HEK293 (cell line): ENCODE results near the gene HSPA4.
"Not testable (repeated sequence)": the region's sequence is repeated elsewhere in the genome, so short reads cannot be mapped to it uniquely, and the experiment has no call there.

Experiments used
- CTCF ChIA-PET: fragments of 350-600 bp; formaldehyde crosslinking; extraction: SDS; loops from one replicate; lab custom pipeline; 2021; ENCODE audit warnings: antibody characterized with exemption; lab: Yijun Ruan, JAX
- POLR2A ChIA-PET: fragments of 300-600 bp; formaldehyde crosslinking; extraction: SDS; loops from one replicate; lab custom pipeline; 2020; ENCODE audit warnings: antibody characterized with exemption, inconsistent platforms; lab: Yijun Ruan, JAX
- H3K27ac ChIP-seq: fragments of 200-500 bp; sonication (Bioruptor generic); 2 replicates; pipeline ENCODE4 v1.5.1; 2014; ENCODE audit warnings: low read depth, low read length, control low read depth, inconsistent platforms; ENCODE audit errors: extremely low read depth
- H3K36me3 ChIP-seq, 2 experiments: fragments of 200-500 bp in 1 of 2; sonication (Bioruptor generic) in 1 of 2; 1 replicate in 1 of 2; 2 replicates in 1 of 2; pipeline ENCODE4 v1.5.1; 2014 to 2017; ENCODE audit warnings: inconsistent platforms in 2 of 2, low read length in 2 of 2; ENCODE audit not compliant: control insufficient read depth in 2 of 2, insufficient read depth in 1 of 2
- H3K4me1 ChIP-seq: fragments of 200-500 bp; sonication (Bioruptor generic); 2 replicates; pipeline ENCODE4 v1.5.1; 2014; ENCODE audit warnings: mild to moderate bottlenecking, low read length, inconsistent platforms; ENCODE audit not compliant: control insufficient read depth, insufficient read depth
- H3K4me3 ChIP-seq: 2 replicates; pipeline ENCODE4 v1.5.1; 2011; ENCODE audit warnings: low read depth, mild to moderate bottlenecking, control low read depth, low read length, moderate library complexity
- H3K9me3 ChIP-seq: fragments of 200-500 bp; sonication (Bioruptor generic); 2 replicates; pipeline ENCODE4 v1.5.1; 2014; ENCODE audit warnings: low read depth, low read length, inconsistent platforms; ENCODE audit not compliant: control insufficient read depth, insufficient read depth
- HOXD13 ChIP-seq: sonication (generic); formaldehyde crosslinking; IDR thresholded peaks from 2 replicates; pipeline ENCODE4 v1.8.0; 2022; ENCODE audit warnings: missing genetic modification reagents, borderline replicate concordance
- INSM2 ChIP-seq: fragments of 450-650 bp; formaldehyde crosslinking; IDR thresholded peaks from 2 replicates; pipeline ENCODE4 v1.5.1; 2016; ENCODE audit warnings: missing biosample characterization, missing genetic modification characterization
- KLF16 ChIP-seq: fragments of 450-650 bp; formaldehyde crosslinking; IDR thresholded peaks from 2 replicates; pipeline ENCODE4 v1.5.1; 2017; ENCODE audit warnings: missing biosample characterization, missing genetic modification characterization
- OSR2 ChIP-seq: fragments of 450-650 bp; formaldehyde crosslinking; IDR thresholded peaks from 2 replicates; pipeline ENCODE4 v1.5.1; 2016; ENCODE audit warnings: missing biosample characterization, missing genetic modification characterization
- PRDM10 ChIP-seq: fragments of 450-650 bp; formaldehyde crosslinking; IDR thresholded peaks from 2 replicates; pipeline ENCODE4 v1.5.1; 2016; ENCODE audit warnings: missing biosample characterization, missing genetic modification characterization
- ZBTB17 ChIP-seq: fragments of 450-650 bp; formaldehyde crosslinking; IDR thresholded peaks from 2 replicates; pipeline ENCODE4 v1.5.1; 2016; ENCODE audit warnings: missing biosample characterization, missing genetic modification characterization
- ZFP3 ChIP-seq: fragments of 450-650 bp; formaldehyde crosslinking; IDR thresholded peaks from 2 replicates; pipeline ENCODE4 v1.5.1; 2016; ENCODE audit warnings: low read depth, missing biosample characterization, missing genetic modification characterization
- ZNF121 ChIP-seq: fragments of 450-650 bp; formaldehyde crosslinking; IDR thresholded peaks from 2 replicates; pipeline ENCODE4 v1.5.1; 2016; ENCODE audit warnings: missing biosample characterization, missing genetic modification characterization
- ZNF140 ChIP-seq: fragments of 450-650 bp; formaldehyde crosslinking; IDR thresholded peaks from 2 replicates; pipeline ENCODE4 v1.5.1; 2016; ENCODE audit warnings: missing biosample characterization, missing genetic modification characterization
- ZNF221 ChIP-seq: fragments of 450-650 bp; formaldehyde crosslinking; IDR thresholded peaks from 2 replicates; pipeline ENCODE4 v1.5.1; 2017; ENCODE audit warnings: missing biosample characterization, missing genetic modification characterization, borderline replicate concordance
- ZNF26 ChIP-seq: fragments of 450-650 bp; formaldehyde crosslinking; IDR thresholded peaks from 2 replicates; pipeline ENCODE4 v1.5.1; 2016; ENCODE audit warnings: missing biosample characterization, missing genetic modification characterization
- ZNF544 ChIP-seq: fragments of 450-650 bp; formaldehyde crosslinking; IDR thresholded peaks from 2 replicates; pipeline ENCODE4 v1.5.0; 2017; ENCODE audit warnings: missing biosample characterization, missing genetic modification characterization
- ZNF548 ChIP-seq: fragments of 450-650 bp; formaldehyde crosslinking; IDR thresholded peaks from 2 replicates; pipeline ENCODE4 v1.5.1; 2016; ENCODE audit warnings: missing biosample characterization, missing genetic modification characterization
- ZNF561 ChIP-seq: fragments of 450-650 bp; IDR thresholded peaks from 2 replicates; pipeline ENCODE4 v1.5.1; 2018; ENCODE audit warnings: missing biosample characterization, missing genetic modification characterization, borderline replicate concordance
- ZNF777 ChIP-seq: fragments of 450-650 bp; formaldehyde crosslinking; IDR thresholded peaks from 2 replicates; pipeline ENCODE4 v1.5.1; 2017; ENCODE audit warnings: missing biosample characterization, missing genetic modification characterization, borderline replicate concordance
- ZNF837 ChIP-seq: fragments of 450-650 bp; formaldehyde crosslinking; IDR thresholded peaks from 2 replicates; pipeline ENCODE4 v1.5.1; 2016; ENCODE audit warnings: missing biosample characterization, missing genetic modification characterization

HSPA4 gene

GRCh38 chr5:133051542-133052316 lies at the start of gene HSPA4 (continued):
- TF ChIP-seq INSM2 (tag by site-specific recombination) (peak; percentile 19; the same call in 1 of the 2 replicates), ZBTB17 (tag by site-specific recombination) (peak; percentile 84), ZNF548 (tag by site-specific recombination) (no peak), ZNF26 (tag by site-specific recombination) (no peak), HOXD13 (CRISPR knock-in tag) (0 out of 2 replicates have a peak, but pooled peaks have one; percentile 8), ZNF777 (tag by site-specific recombination) (no peak), ZNF561 (no peak; the same call in 1 of the 2 replicates), OSR2 (tag by site-specific recombination) (peak; percentile 43; the same call in 1 of the 2 replicates), ZFP3 (no peak), ZNF837 (tag by site-specific recombination) (no peak), ZNF140 (no peak), ZNF221 (no peak), KLF16 (tag by site-specific recombination) (peak; percentile 86), PRDM10 (tag by site-specific recombination) (peak; percentile 83)

- H3K4me3 ChIP-seq = no peak overlapping the region
- peaks cover 19 to 25% of the 10 kb centered on the region in 2 experiments for H3K36me3 ChIP-seq
- TF ChIP-seq ZNF544 (tag by site-specific recombination) = no peak
- no peak for TF ChIP-seq KLF16 (tag by site-specific recombination)
- ChIA-PET POLR2A (no interaction called here), CTCF (no interaction called here)
- no peaks in the 10 kb centered on the region for H3K9me3 ChIP-seq
- no peak overlapping the region for H3K27ac ChIP-seq
- no peaks in the 10 kb centered on the region for H3K4me1 ChIP-seq
These were observed 45.2 kb upstream of the HSPA4 start for GRCh38 chr5:133006653-133007052.

GRCh38 chr5:133008455-133008854 lies 43.4 kb upstream of the HSPA4 start:
- peaks cover 12 to 23% of the 10 kb centered on the region in 2 experiments for H3K36me3 ChIP-seq
- H3K9me3 ChIP-seq, POLR2A ChIA-PET, H3K27ac ChIP-seq, H3K4me3 ChIP-seq, H3K4me1 ChIP-seq: not testable (repeated sequence)
- peak; percentile 63; the same call in 1 of the 2 replicates for TF ChIP-seq ZNF121 (tag by site-specific recombination)
- CTCF ChIA-PET = interaction anchor here (0.6 kb wide), 1 partner anchor 441 kb away, joined by 4 read pairs; no protein-coding TSS in a partner anchor
